ENCODE data around the gene NDUFS2. TPM values are rescaled to one million over a fixed set of nuclear protein-coding genes. Genes with fewer than 3 reads are reported as not detected.
A peak's percentile ranks its signal among the peaks of the same experiment; 100 is the strongest.
"Not testable (repeated sequence)": the region's sequence is repeated elsewhere in the genome, so short reads cannot be mapped to it uniquely, and the experiment has no call there.

NDUFS2 gene
- total and polyA plus RNA-seq, 2 experiments from 2014 or later, result 103 to 163 TPM

GRCh38 chr1:161257109-161257508, 54.9 kb downstream of the NDUFS2 start:
- not testable (repeated sequence) for H3K36me3 ChIP-seq (replicated peaks; ENCODE audit: insufficient read depth, low read depth); H4K20me1 ChIP-seq (ENCODE audit: insufficient read depth, poor library complexity, severe bottlenecking); H3K4me3 ChIP-seq; H2AFZ ChIP-seq; H3K9me2 ChIP-seq (replicated peaks; ENCODE audit: insufficient read depth); H3K79me2 ChIP-seq; DNase-seq (ENCODE audit: low spot score); H3K9me3 ChIP-seq (ENCODE audit: low read depth); H3K4me2 ChIP-seq; H3K4me1 ChIP-seq (ENCODE audit: insufficient read depth); H3K27ac ChIP-seq
- H3K27me3 ChIP-seq, result peaks cover 26% of the 10 kb centered on the region
- 94% methylated on average over 5 of the region's 5 CpGs for WGBS (ENCODE audit: low lambda C conversion rate, missing lambda C conversion rate)

GRCh38 chr1:161258439-161259344, 56.5 kb downstream of the NDUFS2 start, which contains the start of gene PCP4L1:
Gene PCP4L1, plus strand, starts transcription at chr1:161258745. Its CDS starts 230 bp downstream, at chr1:161258975.
- Histone ChIP-seq H3K36me3 (replicated peaks; ENCODE audit: insufficient read depth, low read depth) (no peaks in the 10 kb centered on the region), H3K4me3 (peak within 1 kb of the TSS; percentile 42)
- WGBS (ENCODE audit: low lambda C conversion rate, missing lambda C conversion rate), result 4% methylated on average over 58 of the region's 62 CpGs

GRCh38 chr1:161259345-161259702, 57.2 kb downstream of the NDUFS2 start:
- Histone ChIP-seq H2AFZ (no peak overlapping the region), H3K27ac (no peak overlapping the region), H3K4me3 (peak overlapping the region; percentile 42), H3K36me3 (replicated peaks; ENCODE audit: insufficient read depth, low read depth) (no peaks in the 10 kb centered on the region), H3K79me2 (no peaks in the 10 kb centered on the region), H3K4me2 (peak overlapping the region; percentile 98), H3K4me1 (ENCODE audit: insufficient read depth) (peaks cover 6% of the 10 kb centered on the region), H3K9me2 (replicated peaks; ENCODE audit: insufficient read depth) (no peaks in the 10 kb centered on the region), H3K27me3 (peaks cover 26% of the 10 kb centered on the region), H4K20me1 (ENCODE audit: insufficient read depth, poor library complexity, severe bottlenecking) (no peaks in the 10 kb centered on the region), H3K9me3 (ENCODE audit: low read depth) (peaks cover 4% of the 10 kb centered on the region)
- TF ChIP-seq EZH2 (IDR thresholded peaks at IDR 0.05; ENCODE audit: borderline replicate concordance) (no peak), EZH2phosphoT487 (IDR thresholded peaks at IDR 0.05; ENCODE audit: low read depth, severe bottlenecking, unreplicated experiment) (no peak), CTCF (IDR thresholded peaks at IDR 0.05; ENCODE audit: poor library complexity) (no peak)
- DNase-seq (ENCODE audit: low spot score), result no peak
- 49% methylated on average over 6 of the region's 6 CpGs for WGBS (ENCODE audit: low lambda C conversion rate, missing lambda C conversion rate)

More at GRCh38 chr1:161258439-161259344, 56.5 kb downstream of the NDUFS2 start, which contains the start of gene PCP4L1:
- peak within 1 kb of the TSS; percentile 55 for H2AFZ ChIP-seq
- H3K4me1 ChIP-seq (ENCODE audit: insufficient read depth), result peaks cover 6% of the 10 kb centered on the region
- no peak within 1 kb of the TSS for H3K27ac ChIP-seq
- no peaks in the 10 kb centered on the region for H4K20me1 ChIP-seq (ENCODE audit: insufficient read depth, poor library complexity, severe bottlenecking)
- no peaks in the 10 kb centered on the region for H3K9me2 ChIP-seq (replicated peaks; ENCODE audit: insufficient read depth)
- H3K4me2 ChIP-seq, result peak within 1 kb of the TSS; percentile 98
- H3K9me3 ChIP-seq (ENCODE audit: low read depth), result peaks cover 4% of the 10 kb centered on the region
- no peak for TF ChIP-seq EZH2phosphoT487 (IDR thresholded peaks at IDR 0.05; ENCODE audit: low read depth, severe bottlenecking, unreplicated experiment)
- TF ChIP-seq EZH2 (IDR thresholded peaks at IDR 0.05; ENCODE audit: borderline replicate concordance), result no peak
- TF ChIP-seq CTCF (IDR thresholded peaks at IDR 0.05; ENCODE audit: poor library complexity), result no peak
- peak; percentile 75 for DNase-seq (ENCODE audit: low spot score)
- no peaks in the 10 kb centered on the region for H3K79me2 ChIP-seq
- H3K27me3 ChIP-seq, result peaks cover 26% of the 10 kb centered on the region

GRCh38 chr1:161259765-161260164, 57.6 kb downstream of the NDUFS2 start:
- WGBS (ENCODE audit: low lambda C conversion rate, missing lambda C conversion rate), result 61% methylated on average over 1 of the region's 1 CpG
- H3K27me3 ChIP-seq, result peaks cover 26% of the 10 kb centered on the region
- TF ChIP-seq CTCF (IDR thresholded peaks at IDR 0.05; ENCODE audit: poor library complexity), result no peak
- no peak for TF ChIP-seq EZH2phosphoT487 (IDR thresholded peaks at IDR 0.05; ENCODE audit: low read depth, severe bottlenecking, unreplicated experiment)
- TF ChIP-seq EZH2 (IDR thresholded peaks at IDR 0.05; ENCODE audit: borderline replicate concordance), result no peak

More at GRCh38 chr1:161259765-161260164, 57.6 kb downstream of the NDUFS2 start:
- H3K4me3 ChIP-seq, result no peak overlapping the region
- H4K20me1 ChIP-seq (ENCODE audit: insufficient read depth, poor library complexity, severe bottlenecking), result no peaks in the 10 kb centered on the region
- H3K4me1 ChIP-seq (ENCODE audit: insufficient read depth), result peaks cover 6% of the 10 kb centered on the region
- H3K9me3 ChIP-seq (ENCODE audit: low read depth), result peaks cover 4% of the 10 kb centered on the region
- H3K79me2 ChIP-seq, result no peaks in the 10 kb centered on the region
- DNase-seq (ENCODE audit: low spot score), result no peak
- H2AFZ ChIP-seq, result no peak overlapping the region
- H3K27ac ChIP-seq, result no peak overlapping the region
- H3K4me2 ChIP-seq, result no peak overlapping the region
- no peaks in the 10 kb centered on the region for H3K36me3 ChIP-seq (replicated peaks; ENCODE audit: insufficient read depth, low read depth)
- H3K9me2 ChIP-seq (replicated peaks; ENCODE audit: insufficient read depth), result no peaks in the 10 kb centered on the region
